ENCODE data around the gene UBR4. TPM values are rescaled to one million over a fixed set of nuclear protein-coding genes. Genes with fewer than 3 reads are reported as not detected.

The UBR4 gene
- total RNA-seq, 1 experiment from 2014 or later = 107 TPM

GRCh38 chr1:19109545-19109944 is 100.5 kb downstream of the UBR4 start:
- Histone ChIP-seq H4K20me1 (ENCODE audit: insufficient read depth) (no peaks in the 10 kb centered on the region), H3K4me3 (replicated peaks in 1 of 2; ENCODE audit: low read depth in 1 of 2, low read length in 2 of 2) (no peak overlapping the region), H3K4me2 (ENCODE audit: low read length) (no peak overlapping the region), H3K79me2 (ENCODE audit: insufficient read depth, low read length) (no peaks in the 10 kb centered on the region), H3K27ac (ENCODE audit: low read depth, low read length) (no peak overlapping the region), H3K9me2 (ENCODE audit: insufficient read depth) (no peaks in the 10 kb centered on the region), H3K9ac (ENCODE audit: low read length) (no peak overlapping the region), H3K9me3 (ENCODE audit: control insufficient read depth in 1 of 2, insufficient read depth in 1 of 2, low read depth in 1 of 2, low read length in 2 of 2) (no peaks in the 10 kb centered on the region), H3K4me1 (ENCODE audit: control insufficient read depth in 1 of 2, insufficient read depth in 2 of 2, low read length in 2 of 2) (no peaks in the 10 kb centered on the region), H2AFZ (ENCODE audit: low read depth, low read length, poor library complexity, severe bottlenecking) (no peak overlapping the region), H3K36me3 (ENCODE audit: control insufficient read depth in 1 of 2, insufficient read depth in 2 of 2, low read length in 2 of 2) (peaks cover 73 to 83% of the 10 kb centered on the region in 2 experiments), H3K27me3 (ENCODE audit: insufficient read depth, low read length) (no peaks in the 10 kb centered on the region)
- ATAC-seq = no peak
- no peak for TF ChIP-seq ZBTB33 (IDR thresholded peaks at IDR 0.05; ENCODE audit: extremely low read depth, insufficient replicate concordance, low read length)
- TF ChIP-seq CEBPB (IDR thresholded peaks at IDR 0.05; ENCODE audit: low read depth) = no peak
- TF ChIP-seq ZFX (IDR thresholded peaks at IDR 0.05) = no peak
- TF ChIP-seq JUND (IDR thresholded peaks at IDR 0.05) = no peak
- TF ChIP-seq TCF7L2 (IDR thresholded peaks at IDR 0.05; ENCODE audit: borderline replicate concordance, extremely low read depth, insufficient read depth, insufficient read length) = no peak
- no peak for TF ChIP-seq SRF (IDR thresholded peaks at IDR 0.05; ENCODE audit: low read depth)
- no peak for TF ChIP-seq ZNF274 (IDR thresholded peaks at IDR 0.05; ENCODE audit: low read depth, low read length)
- TF ChIP-seq ELF1 (IDR thresholded peaks at IDR 0.05; ENCODE audit: borderline replicate concordance, low read depth) = no peak
- TF ChIP-seq FOSL1 (IDR thresholded peaks at IDR 0.05; ENCODE audit: low read depth) = no peak
- TF ChIP-seq CTCF (IDR thresholded peaks at IDR 0.05 in 2 of 3, conservative IDR thresholded peaks at IDR 0.05 in 1 of 3; ENCODE audit: borderline replicate concordance in 1 of 3, insufficient read depth in 1 of 3, low read depth in 2 of 3, low read length in 2 of 3) = no peak
- intact Hi-C loops (cut with micrococcal nuclease) = no loop called here
- ChIA-PET CTCF (no interaction called here), POLR2A (no interaction called here), RAD21 (ENCODE audit: low non-redundant PET in 1 of 2, low total read pairs in 2 of 2, uncharacterized antibody in 2 of 2, unreplicated experiment in 2 of 2) (no interaction called here)
- DNase-seq (ENCODE audit: low read depth, low spot score) = no peak
- no TSS peak for BruUV-seq (replicated peaks)

All from HCT116 (cell line).